ENCODE results near the gene SPAG8.

SPAG8 gene, protein sequence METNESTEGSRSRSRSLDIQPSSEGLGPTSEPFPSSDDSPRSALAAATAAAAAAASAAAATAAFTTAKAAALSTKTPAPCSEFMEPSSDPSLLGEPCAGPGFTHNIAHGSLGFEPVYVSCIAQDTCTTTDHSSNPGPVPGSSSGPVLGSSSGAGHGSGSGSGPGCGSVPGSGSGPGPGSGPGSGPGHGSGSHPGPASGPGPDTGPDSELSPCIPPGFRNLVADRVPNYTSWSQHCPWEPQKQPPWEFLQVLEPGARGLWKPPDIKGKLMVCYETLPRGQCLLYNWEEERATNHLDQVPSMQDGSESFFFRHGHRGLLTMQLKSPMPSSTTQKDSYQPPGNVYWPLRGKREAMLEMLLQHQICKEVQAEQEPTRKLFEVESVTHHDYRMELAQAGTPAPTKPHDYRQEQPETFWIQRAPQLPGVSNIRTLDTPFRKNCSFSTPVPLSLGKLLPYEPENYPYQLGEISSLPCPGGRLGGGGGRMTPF

DNA sequence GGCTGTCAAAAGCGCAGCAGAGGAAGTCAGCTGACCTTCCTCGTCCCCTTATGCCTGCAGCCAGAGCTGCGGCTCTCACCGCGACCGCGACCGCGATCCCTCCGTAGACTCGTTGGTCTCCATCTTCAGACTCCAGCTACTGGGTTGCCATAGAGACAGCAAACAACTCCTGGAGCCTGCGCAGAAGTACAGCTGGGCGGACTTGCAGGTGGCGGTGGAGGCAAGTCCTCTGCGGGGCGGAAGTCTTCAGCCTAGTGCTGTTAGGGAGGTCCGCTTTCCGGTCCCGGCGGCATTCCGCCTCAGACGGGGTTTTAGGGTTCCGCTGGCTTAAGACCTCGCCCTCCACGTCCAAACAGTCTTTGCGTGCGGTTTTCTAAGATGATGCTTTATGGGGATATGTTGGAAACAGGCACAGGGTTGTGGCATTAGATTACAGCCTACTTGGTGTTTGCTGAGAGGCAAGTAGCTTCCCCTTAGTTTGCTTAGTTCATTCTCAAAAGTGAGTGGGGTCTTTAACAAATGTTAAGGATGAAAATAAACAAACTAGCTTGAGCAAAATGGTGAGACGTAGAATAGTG lies at the start of gene SPAG8:
TSS of gene SPAG8 (minus strand) at position 238 of the 578 bp plus-strand sequence. CDS start at position 123, 115 bp downstream.
- peak; percentile 74 for DNase-seq (ENCODE audit: low read depth)

DNA sequence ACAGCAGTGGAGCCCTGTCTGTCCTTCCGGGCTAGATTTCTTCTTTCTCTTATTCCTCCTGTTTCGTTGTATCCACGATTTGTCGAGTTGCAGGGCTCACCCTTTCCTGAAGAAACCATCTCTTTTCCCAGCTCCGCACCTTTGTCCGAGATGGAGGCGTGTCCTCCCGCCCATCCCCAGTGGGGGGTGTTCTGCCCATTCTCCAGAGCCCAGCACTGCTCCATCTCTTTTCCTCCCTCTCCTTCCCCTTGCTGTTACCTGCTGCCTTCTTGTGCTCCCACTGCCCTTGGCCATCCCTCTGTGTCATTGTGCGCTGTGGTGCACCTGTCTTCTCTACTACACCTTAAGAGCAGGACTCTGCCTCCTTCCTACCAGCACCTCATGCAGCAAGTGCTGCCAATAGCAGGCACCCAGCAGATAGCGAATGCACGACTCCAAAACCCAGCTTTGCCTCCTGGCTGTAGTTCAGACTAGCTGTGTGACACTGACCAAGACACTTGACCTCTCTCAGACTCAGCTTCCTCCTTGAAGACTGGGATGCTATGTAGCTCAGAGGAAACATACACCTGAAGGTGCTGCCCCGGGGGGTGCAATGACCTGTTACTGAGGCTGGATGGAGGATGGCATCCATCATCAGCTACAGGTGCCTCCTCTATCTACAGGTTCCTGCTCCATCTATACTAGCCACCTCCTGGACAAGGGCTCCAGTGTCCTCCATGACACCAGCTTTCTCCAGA lies 49.3 kb upstream of the SPAG8 start:
- no peak for DNase-seq (ENCODE audit: low read depth)

DNA sequence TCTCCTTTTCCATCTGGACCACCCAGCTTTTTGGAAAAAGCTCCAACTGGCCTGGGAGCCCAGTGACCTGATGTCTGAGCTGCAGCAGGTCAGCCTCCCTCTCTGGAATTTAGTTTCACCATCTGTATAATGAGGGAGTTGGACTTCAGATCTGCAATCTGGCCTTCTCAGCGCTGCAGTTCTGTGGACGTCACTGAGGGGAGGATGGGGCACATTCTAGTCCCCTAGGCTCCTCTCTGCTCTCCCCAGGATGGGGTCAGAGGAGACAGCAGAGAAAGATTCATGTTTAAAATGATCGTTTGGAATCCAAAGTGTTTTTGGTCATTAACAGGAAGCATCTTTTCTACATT lies 47.9 kb upstream of the SPAG8 start:
- no peak for DNase-seq (ENCODE audit: low read depth)

DNA sequence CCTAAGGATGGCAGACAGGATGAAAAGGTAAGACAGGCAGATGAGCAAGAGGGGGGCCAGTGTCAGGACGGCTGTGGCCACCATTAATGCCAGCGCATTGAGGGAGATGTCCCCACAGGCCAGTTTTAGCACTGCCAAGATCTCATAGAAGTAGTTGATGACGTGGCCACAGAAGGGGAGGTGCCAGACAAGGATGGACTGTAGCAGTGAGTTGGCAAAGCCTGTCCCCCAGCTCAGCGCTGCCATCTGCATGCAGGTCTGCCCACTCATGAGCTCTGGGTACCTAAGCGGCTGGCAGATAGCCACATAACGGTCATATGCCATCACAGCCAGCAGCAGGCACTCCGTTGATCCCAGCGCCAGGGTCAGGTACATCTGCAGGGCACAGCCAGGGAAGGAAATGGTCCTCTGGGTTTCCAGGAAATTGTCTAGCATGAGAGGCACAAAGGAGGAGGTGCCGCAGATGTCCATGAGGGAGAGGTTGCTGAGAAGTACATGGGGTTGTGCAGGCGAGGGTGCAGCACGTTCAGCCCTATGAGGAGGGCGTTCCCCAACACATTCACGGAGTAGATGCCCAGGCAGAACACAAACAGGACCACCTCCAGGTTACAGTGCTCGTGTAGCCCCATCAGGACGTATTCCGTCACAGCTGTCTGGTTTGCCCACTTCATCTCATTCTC lies 47.4 kb upstream of the SPAG8 start:
- no peak for DNase-seq (ENCODE audit: low read depth)

DNA sequence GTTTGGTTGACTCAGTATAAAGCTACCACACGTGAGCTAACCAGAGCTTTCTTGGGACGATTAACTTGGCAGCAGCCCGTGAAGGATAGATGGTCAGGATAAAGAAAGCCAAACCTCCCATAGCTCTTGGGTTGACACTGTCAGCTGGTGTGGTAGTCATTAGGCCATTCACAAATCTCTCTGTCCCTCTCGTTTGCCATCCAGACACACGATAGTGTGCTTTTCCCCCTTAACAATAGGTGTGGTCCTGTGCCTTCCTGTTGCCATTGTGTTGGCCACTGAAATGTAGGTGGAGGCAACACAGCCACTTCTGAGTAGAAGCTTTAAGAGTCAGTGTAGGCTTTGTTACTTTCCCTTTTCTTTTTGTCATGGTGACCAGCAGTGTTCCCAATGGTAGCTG lies 46.4 kb upstream of the SPAG8 start:
- DNase-seq (ENCODE audit: low read depth), result no peak

DNA sequence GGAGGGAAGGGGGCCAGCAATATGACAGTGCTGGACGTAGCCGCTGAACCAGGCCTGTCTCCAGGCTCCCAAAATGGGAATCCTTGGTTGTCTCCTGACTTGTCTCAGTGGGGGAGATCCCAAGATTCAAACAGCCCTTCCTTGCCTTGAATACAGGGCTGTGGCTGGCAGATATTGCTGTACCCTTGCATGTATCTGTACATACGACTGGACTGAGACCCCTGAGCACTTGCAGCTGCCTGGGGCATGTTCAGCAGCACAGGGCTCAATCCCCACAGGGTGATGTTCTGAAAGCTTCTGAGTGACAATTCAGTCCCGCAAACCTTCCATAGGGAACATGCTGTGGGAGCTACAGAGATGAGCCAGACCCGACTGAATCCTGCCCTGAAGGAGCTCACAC lies 44.8 kb upstream of the SPAG8 start:
- DNase-seq (ENCODE audit: low read depth), result no peak

DNA sequence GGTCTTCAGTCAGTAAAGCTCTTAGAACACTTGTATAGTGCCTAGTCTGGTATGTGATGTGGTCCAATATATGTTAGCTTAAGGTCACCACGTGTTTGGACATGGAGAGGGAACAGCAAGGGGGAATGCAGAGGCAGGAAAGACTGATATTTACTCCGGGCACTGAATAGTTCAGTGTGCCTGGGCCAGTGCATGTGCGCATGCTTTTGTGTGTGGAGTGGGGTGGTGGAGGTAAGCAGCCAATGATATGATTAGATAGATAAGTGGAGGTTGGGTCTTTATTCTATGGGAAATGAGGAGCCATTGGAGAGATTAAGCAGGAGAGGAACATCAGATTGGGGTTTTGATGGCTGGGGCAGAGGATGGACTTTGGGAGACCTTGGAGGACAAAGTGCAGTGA lies 44.1 kb upstream of the SPAG8 start:
- DNase-seq (ENCODE audit: low read depth), result no peak

DNA sequence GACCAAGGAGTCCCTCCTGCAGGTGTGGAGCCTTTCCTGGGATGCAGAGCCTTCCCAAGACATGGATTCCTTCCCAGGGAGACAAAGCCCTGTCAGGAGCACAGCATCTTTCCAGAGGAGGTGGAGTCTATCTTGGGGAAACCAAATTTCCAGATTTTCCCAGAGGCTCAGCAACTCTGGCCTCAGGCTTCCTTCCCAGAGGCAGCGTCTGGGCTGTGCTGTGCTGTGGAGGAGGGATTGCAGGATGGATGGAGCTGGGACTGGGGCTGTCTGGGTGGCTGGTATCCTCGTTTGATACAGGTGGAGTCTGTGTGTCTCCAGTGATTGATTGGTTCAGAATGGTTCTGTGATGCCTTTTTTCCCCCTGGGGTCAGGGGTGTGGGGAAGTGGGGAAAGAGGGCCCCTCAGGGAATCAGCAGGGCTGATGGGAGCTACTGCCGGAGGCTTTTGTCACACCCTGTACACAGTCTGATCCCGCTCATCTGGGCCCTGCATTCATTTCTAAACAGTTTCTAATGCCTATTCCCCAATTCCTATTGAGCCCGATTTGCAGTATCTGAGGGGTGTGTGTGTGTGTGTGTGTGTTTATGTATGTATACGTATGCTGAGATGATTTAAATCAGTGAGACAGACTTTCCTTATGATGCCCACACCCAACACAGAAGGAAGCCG lies 42.2 kb upstream of the SPAG8 start:
- DNase-seq (ENCODE audit: low read depth), result no peak

DNA sequence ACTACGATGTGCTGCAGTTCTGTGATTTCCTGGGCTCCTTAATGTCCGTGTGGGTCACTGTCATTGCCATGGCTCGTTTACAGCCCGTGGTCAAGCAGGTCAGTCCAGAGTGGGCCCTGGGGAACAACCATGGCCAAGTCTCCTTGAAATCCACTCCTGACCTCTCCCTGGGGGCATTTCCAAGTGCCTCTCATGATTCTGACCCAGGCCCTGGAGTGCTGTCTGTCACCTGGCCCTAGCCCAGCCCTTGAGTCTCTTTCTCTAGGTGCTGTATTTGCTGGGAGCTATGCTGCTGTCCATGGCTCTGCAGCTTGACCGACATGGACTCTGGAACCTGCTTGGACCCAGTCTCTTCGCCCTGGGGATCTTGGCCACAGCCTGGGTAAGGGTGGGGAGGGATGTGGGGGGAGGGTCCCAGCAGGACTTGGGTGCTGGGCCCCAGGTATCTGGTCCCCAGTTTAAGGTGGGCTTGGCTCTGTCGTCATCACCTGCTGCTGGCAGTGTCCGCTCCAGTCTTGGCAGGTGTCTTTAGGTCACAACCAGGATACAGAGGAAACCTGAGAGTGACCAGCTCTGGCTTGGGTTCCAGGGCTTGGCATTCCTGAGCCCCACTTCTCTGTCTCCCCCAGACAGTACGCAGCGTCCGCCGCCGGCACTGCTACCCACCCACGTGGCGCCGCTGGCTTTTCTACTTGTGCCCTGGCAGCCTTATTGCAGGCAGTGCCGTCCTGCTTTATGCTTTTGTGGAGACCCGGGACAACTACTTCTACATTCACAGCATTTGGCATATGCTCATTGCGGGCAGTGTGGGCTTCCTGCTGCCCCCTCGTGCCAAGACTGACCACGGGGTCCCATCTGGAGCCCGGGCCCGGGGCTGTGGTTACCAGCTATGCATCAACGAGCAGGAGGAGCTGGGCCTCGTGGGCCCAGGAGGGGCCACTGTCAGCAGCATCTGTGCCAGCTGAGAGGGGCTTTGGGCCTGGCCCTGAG lies 41.1 kb upstream of the SPAG8 start:
- no peak for DNase-seq (ENCODE audit: low read depth)

DNA sequence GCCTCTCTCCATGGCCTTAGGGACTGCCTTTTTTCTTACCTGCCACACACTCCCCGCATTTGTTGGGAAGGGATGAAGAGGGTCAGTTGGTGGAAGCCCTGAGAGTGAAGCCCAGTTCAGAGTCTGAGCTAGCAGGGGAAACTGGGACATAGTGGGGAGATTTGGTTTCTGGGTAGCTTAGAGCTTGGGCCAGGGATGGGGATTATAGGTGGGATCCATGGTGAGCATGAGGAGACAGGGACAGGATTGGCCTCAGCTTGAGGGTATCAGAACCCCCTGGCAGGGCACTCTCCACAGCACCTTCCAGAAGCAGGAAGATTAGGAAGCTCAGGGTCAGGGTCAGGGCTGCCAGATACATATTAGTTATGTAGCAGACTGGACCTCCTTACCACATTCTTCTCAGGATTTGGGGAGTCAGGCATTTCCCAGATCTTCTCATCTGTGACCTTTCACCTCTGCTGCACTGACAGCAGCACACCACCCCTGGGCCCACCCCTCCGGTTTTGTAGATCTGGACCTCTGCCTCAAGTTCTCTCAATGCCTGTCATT lies 40.3 kb upstream of the SPAG8 start:
- no peak for DNase-seq (ENCODE audit: low read depth)

DNA sequence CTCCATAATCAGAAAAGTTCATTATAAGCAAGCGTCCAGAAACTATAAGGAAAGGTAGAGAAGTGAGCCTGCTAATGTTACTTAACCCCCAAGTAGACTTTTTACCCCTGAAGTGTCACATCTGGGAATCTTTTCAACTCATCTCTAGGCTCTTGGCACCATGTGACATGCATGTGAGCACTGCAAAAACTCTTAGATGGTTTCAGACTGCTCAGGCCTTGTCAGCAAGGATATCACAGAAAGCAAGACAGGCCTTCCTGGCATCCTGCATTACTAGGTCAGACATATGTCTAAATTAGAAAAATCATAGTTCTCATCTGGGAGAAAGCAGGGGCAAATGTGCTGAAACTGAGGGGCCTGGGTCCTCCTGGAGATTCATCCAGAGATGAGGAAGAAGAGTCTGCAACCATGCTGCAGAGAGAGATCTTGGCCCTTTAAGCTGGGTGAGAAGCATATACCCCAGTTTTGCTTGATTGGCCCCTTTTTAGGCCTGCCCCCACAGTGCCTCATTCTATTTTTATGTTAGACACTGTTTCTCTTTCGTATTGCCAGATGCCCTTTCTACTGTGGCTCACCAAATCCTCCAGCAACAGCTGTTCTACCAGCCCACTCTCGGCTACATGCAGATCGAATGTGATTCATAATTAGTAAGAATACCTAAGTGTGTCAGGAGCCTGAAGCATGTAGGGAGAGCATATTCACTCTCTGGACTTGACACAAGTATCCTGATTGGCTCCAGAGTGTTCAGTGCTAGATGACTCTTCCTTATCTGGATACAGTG lies 35.9 kb upstream of the SPAG8 start:
- no peak for DNase-seq (ENCODE audit: low read depth)

DNA sequence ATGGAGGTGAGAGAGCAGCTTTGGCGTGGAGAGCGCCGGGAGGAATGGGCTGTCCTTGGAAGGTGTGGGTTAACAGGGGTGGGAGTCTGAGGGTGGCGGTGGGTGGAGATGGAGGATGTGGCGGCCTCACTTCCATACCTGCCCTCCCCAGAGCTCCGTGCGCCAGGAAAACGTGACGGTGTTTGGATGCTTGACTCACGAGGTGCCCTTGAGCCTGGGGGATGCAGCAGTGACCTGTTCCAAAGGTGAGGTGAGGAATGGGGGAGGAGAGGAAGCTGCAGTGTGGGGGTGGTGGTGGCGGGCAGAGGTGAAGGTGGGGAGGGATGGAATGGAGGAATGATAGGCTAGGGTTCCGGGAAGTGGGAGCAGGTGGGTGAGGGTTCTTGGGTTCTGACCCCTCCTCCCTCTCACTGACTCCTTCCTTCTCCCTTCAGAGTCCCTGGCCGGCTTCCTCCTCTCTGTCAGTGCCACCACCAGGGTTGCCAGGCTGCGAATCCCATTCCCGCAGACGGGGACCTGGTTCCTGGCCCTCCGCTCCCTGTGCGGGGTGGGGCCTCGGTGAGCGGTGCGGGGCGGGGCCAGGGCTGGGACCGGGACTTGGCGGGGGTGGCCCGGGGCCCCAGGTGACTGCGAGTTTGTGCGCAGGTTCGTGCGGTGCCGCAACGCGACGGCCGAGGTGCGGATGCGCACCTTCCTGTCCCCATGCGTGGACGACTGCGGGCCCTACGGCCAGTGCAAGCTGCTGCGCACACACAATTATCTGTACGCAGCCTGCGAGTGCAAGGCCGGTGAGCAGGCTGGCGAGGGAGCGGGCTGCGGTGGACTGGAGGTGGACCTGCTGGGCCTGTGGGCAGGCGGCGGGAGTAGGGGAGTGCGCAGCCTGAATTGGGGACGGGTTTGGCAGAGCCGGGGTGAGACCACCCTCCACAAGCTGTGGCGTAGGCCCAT lies 34.0 kb upstream of the SPAG8 start:
- no peak for DNase-seq (ENCODE audit: low read depth)

DNA sequence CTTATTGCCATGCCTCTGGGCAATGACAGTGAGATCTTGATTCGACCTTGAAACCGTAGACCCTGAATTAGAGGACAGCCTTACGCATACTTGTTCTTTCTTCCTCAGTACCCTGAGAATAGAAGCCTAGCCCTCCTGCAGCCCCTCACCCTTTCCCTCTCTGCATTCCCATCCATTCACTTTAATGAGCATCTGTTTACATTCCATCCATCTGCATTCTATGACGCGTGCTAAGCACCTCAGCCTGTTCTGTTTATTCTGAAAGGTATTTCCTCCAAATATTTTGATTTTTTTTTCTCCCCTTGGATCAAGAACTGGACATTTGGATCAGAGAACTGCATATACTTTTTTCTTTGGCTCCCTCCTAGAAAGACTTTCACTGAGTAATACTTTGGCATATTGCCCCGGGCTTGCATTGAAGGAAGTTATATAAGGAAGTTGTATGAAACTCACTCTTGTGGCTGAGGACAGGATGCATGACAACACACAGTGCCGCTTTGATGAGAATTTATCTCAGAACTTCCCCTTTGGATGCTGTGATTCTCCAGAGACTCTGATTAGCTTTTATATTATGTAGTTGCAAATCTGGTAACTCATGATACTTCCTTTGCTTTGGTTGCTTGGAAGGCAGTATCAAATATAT lies 32.7 kb upstream of the SPAG8 start:
- no peak for DNase-seq (ENCODE audit: low read depth)

DNA sequence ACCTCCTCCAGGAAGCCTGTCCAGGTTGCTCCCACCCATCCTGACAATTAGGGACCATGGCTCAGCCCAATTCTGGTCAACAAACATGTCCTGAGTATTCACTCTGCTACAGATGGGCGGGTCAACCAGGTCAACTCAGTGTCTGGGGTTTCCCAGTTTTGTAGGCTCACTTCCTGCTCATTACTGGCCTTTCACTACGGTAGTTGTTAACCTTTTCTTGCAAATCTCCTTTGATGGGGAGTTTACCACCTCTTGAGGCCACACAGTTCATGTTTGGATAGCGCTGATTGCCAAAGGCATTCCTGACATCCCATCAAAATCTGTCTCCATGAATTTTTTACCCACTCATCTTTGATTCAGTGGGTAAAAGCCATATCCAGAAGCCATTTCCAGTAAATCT lies 30.7 kb upstream of the SPAG8 start:
- no peak for DNase-seq (ENCODE audit: low read depth)

DNA sequence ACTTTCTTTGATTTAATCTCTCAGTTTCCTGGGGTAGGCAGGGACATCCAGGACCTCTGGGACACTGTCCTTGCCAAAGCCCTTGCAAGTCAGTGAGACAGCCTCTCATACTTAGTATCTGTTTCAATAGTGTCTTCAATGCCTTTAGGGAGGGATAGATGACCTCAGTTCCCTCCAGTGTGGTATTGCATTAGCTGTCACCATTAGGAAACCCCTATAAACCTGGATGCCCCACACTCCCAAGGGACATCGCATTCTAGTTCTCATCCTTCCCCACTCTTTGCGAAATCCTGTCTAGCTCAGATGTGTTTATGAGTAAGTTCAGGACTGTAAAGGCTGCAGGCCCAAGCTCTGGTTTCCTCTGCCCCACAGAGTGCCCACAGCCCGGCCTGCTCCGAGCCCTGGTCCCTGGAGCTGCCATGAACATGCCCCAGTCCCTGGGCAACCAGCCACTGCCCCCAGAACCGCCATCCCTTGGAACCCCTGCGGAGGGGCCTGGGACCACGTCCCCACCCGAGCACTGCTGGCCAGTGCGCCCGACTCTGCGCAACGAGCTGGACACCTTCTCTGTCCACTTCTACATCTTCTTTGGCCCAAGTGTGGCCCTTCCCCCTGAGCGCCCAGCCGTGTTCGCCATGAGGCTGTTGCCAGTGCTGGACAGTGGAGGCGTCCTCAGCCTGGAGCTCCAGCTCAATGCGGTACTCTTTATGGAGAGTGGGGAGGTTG lies 30.1 kb upstream of the SPAG8 start:
- no peak for DNase-seq (ENCODE audit: low read depth)

DNA sequence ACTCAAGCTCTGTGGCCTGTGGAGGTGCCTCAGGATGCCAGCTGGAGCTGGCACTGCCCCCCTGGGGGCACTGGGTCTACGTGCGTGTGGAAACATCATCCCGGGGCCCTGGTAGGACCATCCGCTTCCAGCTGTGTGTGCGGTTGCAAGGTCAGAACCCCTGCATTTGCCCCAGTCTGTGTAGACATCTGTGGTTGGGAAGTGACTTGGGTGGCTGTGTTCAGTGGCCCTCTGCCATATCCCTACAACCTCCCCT lies 29.5 kb upstream of the SPAG8 start:
- no peak for DNase-seq (ENCODE audit: low read depth)

DNA sequence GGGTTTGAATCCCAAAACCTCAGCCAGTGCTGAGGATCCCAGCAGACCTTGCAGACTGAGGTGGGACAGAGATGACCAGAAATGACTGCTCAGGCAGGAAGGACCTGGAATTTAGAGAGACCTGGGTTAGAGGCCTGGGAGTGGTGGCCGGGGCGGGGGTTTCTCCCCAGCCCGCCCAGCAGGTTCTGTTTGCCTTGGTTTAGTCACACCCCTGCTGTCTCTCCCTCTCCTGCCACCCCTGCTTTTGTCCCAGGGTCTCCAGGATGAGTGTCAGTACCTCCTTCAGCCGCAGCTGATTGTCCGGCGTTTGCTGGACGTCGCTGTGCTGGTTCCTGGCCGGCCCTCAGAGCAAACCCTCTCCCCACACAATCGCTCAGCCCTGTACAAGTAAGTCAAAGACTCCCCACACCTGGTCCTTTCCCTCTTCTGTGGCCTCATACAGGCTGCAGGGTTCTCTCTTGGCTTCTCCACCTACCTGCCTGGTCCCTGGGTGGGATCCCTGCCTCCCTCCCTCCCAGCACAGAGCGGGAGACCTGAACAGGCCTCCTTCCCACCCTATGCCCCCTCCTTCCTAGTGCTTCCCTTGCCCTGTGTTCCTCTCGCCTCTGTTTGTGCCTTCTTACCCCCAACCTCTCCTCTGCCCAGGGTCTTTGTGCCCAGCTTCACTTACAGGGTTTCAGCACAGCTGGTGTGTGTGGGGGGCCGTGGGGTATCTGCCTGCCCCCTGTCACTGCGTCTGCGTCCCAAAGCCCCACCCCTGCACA lies 29.0 kb upstream of the SPAG8 start:
- no peak for DNase-seq (ENCODE audit: low read depth)
